GM13977 (cell line): Measurements from ENCODE around the gene REEP3.

Experiments used
- DNase-seq: peaks from one replicate; pipeline ENCODE4 v3.0.0; 2012; ENCODE audit warnings: low spot score
- in situ Hi-C: fragments of 300-500 bp; cut with MboI; formaldehyde crosslinking; loops from one replicate; pipeline ENCODE4 v1.12.0; 2022; ENCODE audit warnings: low sequenced_read_pairs, low pct_unique_long_range_greater_than_20kb, mixed read lengths, inconsistent platforms; ENCODE audit not compliant: unreplicated experiment
- TF ChIP-seq, protein P1 (sequence below): IDR thresholded peaks from 2 replicates; pipeline ENCODE4 v1.5.1; 2012; ENCODE audit warnings: mild to moderate bottlenecking, control low read depth; ENCODE audit not compliant: insufficient read depth; ENCODE audit errors: extremely low read depth, missing control alignments

Gene REEP3

DNA sequence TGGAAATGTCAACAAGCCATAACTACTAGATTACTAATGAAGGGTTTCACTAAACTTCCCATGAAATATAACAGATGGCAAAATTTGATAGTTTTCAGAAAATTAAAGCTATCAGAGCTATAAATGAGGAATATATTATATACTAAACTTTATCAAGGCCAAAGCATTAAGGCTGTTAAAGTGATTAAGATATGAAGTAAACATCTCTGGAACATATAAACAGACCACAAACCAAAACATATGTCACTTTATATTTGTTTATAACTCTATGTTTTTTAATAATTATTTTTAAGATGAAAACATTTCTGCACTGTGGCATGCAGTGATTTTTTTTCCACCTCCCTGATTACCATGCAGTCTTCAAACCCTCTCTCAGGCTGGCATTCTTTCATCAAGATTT lies 120.2 kb downstream of the REEP3 start:
- TF ChIP-seq, protein P1, sequence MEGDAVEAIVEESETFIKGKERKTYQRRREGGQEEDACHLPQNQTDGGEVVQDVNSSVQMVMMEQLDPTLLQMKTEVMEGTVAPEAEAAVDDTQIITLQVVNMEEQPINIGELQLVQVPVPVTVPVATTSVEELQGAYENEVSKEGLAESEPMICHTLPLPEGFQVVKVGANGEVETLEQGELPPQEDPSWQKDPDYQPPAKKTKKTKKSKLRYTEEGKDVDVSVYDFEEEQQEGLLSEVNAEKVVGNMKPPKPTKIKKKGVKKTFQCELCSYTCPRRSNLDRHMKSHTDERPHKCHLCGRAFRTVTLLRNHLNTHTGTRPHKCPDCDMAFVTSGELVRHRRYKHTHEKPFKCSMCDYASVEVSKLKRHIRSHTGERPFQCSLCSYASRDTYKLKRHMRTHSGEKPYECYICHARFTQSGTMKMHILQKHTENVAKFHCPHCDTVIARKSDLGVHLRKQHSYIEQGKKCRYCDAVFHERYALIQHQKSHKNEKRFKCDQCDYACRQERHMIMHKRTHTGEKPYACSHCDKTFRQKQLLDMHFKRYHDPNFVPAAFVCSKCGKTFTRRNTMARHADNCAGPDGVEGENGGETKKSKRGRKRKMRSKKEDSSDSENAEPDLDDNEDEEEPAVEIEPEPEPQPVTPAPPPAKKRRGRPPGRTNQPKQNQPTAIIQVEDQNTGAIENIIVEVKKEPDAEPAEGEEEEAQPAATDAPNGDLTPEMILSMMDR = no peak
- in situ Hi-C loops = no loop called here
- DNase-seq = no peak

DNA sequence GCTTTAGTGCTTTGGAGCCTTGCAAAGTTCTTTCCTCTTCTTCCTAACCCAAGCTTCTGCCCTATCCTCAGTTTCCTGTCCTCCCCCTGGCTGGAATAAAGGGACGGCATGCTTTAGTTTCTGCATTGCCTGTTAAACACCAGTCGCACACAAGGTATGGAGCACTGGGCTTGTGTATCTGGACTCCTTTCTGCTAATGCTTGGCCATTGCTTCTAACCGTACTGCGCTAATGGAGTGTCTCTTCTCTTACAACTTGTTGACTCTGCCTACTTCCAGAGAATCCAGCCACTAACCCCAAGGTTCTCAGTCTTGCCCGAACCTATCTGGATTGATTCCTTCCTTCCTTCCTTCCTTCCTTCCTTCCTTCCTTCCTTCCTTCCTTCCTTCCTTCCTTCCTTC lies 120.6 kb downstream of the REEP3 start:
- DNase-seq = no peak
- TF ChIP-seq, protein P1 = no peak
- in situ Hi-C loops = no loop called here

DNA sequence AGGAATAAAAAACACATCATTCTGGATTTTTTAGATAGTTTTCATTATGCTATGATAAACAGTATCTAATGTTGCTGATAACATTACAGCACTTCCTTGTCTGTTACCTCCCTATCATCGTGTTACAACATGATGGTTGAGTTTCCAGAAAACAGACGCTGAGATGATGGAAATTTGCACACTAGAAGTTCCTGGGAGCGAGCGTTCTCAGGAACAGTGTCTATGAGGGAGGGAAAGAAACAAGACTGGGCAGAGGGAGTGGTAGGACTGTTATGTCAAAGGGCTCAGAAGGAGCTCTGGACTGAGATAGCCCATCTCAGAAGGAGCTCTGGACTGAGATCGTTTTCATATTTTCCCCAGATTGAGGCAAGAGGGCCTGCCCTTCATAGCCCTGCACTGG lies 121.6 kb downstream of the REEP3 start:
- in situ Hi-C loops = no loop called here
- no peak for DNase-seq
- TF ChIP-seq, protein P1 = no peak

DNA sequence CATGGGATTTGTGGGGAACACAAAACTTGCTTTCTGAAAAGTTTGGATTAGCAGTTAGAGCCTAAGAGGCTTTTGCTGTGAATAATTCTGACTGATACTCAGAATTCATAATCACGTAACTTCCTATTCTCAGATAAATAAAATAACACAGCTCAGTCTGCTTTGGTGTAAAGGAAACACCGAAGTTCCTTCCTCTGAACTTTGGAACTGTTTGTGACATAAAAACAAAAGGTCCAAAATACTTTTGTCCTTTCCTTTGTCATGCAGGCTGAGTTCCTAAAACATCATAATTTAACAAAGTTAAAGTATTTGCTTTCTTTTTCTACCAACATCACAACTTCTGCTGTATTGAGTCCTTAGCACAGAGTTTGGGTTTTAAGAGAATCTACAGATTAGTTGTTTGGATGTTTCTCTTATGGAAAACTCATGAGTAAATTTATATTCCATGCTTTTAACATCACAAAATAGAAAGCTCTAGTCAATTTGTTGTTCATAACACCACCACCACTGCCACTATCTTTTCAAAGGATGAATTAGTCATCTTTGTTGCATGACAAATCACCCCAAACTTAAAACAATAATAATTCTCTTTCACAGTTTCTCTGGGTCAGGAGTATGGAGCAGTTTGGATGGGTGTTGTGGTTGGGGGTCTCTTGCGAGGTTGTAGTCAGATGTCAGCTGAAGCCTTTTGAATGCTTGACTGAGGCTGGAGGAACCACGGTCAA lies 123.4 kb downstream of the REEP3 start:
- DNase-seq = no peak
- TF ChIP-seq, protein P1 = no peak
- in situ Hi-C loops = no loop called here

DNA sequence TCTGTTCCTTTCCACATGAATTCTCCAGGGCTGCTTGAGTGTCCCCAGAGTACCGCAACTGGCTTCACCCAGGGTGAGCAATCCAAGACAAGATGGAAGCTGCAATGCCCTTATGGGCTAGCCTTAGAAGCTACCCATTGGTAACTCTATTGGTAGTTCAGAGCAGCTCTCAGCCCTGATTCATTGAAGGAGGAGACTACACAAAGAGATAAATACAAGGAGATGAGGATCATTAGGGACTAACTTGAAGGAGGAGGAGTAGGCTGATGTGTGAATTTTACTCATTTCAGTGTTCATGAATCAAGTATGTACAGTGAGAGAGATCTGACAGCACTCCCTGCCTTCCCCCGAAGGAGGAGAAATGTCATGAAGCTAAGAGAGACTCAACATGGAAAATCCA lies 124.0 kb downstream of the REEP3 start:
- no peak for DNase-seq
- in situ Hi-C loops = no loop called here
- TF ChIP-seq, protein P1 = no peak

DNA sequence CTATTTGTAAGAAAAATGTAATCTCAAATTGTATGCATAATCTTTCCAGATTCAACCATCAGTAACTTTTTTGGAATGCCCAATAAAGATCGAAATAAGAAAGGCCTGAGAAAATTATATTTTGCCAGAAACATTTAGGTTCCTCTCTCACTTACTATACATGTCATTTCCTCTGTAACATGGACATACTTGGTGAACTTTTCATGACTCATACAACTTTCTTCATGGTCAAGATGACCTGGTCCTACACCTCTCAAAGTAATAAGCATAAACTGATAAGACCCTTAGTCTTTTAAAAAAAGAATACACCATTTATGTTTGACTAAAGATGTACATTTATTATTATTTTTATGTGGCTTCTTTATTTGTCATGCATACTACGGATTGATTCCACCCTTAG lies 125.3 kb downstream of the REEP3 start:
- DNase-seq = peak; percentile 29
- TF ChIP-seq, protein P1 = no peak
- in situ Hi-C loops = no loop called here
